WTC11 (cell line): ENCODE results near the gene ZFP82. TPM values are rescaled to one million over a fixed set of nuclear protein-coding genes. Genes with fewer than 3 reads are reported as not detected.

Experiments used
- ATAC-seq: fragments of 200-7000 bp; cut with Tn5 transposase; 2 replicates; pipeline ENCODE4 v1.10.0; 2021; ENCODE audit warnings: mild to moderate bottlenecking, moderate library complexity
- CTCF ChIA-PET: fragments of 300-600 bp; sonication (Branson Sonifier 250); formaldehyde crosslinking; loops from one replicate; lab custom pipeline; 2021; ENCODE audit warnings: antibody characterized with exemption; lab: Charles Lee
- POLR2A ChIA-PET: fragments of 350-600 bp; sonication (Branson Sonifier 250); formaldehyde crosslinking; loops from one replicate; lab custom pipeline; 2021; ENCODE audit warnings: antibody characterized with exemption; lab: Charles Lee
- DNase-seq: peaks from one replicate; pipeline ENCODE4 v3.0.0; 2021; ENCODE audit warnings: low spot score
- H3K27ac Mint-ChIP-seq: 2 replicates; pipeline ENCODE4 v1.8.0; 2021; ENCODE audit warnings: mixed read lengths
- H3K27me3 Mint-ChIP-seq: 2 replicates; pipeline ENCODE4 v1.8.0; 2021; ENCODE audit warnings: low read depth, mild to moderate bottlenecking, moderate library complexity, mixed read lengths
- H3K36me3 Mint-ChIP-seq: 2 replicates; pipeline ENCODE4 v1.8.0; 2021; ENCODE audit warnings: mixed read lengths
- H3K4me1 Mint-ChIP-seq: 2 replicates; pipeline ENCODE4 v1.8.0; 2022; ENCODE audit warnings: mixed read lengths
- H3K4me3 Mint-ChIP-seq: 2 replicates; pipeline ENCODE4 v1.8.0; 2021; ENCODE audit warnings: mild to moderate bottlenecking, moderate library complexity, mixed read lengths
- H3K9me3 Mint-ChIP-seq: 2 replicates; pipeline ENCODE4 v1.8.0; 2021; ENCODE audit warnings: mixed read lengths
- ATF1 ChIP-seq: sonication (generic); formaldehyde crosslinking; IDR thresholded peaks from 2 replicates; pipeline ENCODE4 v1.8.1; 2023; ENCODE audit warnings: mild to moderate bottlenecking, moderate library complexity, missing genetic modification reagents
- ATF6 ChIP-seq: sonication (generic); formaldehyde crosslinking; IDR thresholded peaks from 2 replicates; pipeline ENCODE4 v1.8.1; 2023; ENCODE audit warnings: mild to moderate bottlenecking, missing genetic modification reagents
- CREB1 ChIP-seq: sonication (generic); formaldehyde crosslinking; IDR thresholded peaks from 2 replicates; pipeline ENCODE4 v1.8.0; 2023; ENCODE audit warnings: mild to moderate bottlenecking, missing genetic modification reagents
- CREM ChIP-seq: sonication (generic); formaldehyde crosslinking; IDR thresholded peaks from 2 replicates; pipeline ENCODE4 v1.8.1; 2022; ENCODE audit warnings: mild to moderate bottlenecking, missing genetic modification reagents, moderate library complexity
- ETV6 ChIP-seq: sonication (generic); formaldehyde crosslinking; IDR thresholded peaks from 2 replicates; pipeline ENCODE4 v1.8.1; 2022; ENCODE audit warnings: mild to moderate bottlenecking, missing genetic modification reagents
- FOXJ3 ChIP-seq: sonication (generic); formaldehyde crosslinking; IDR thresholded peaks from 2 replicates; pipeline ENCODE4 v1.9.0; 2021; ENCODE audit warnings: missing genetic modification reagents, mild to moderate bottlenecking, borderline replicate concordance
- GABPB1 ChIP-seq: sonication (generic); formaldehyde crosslinking; IDR thresholded peaks from 2 replicates; pipeline ENCODE4 v1.8.1; 2023; ENCODE audit warnings: mild to moderate bottlenecking, missing genetic modification reagents
- GRHL2 ChIP-seq: fragments of 250-450 bp; sonication (Bioruptor Pico); IDR thresholded peaks from 2 replicates; pipeline ENCODE4 v1.8.0; 2022; ENCODE audit warnings: mild to moderate bottlenecking, moderate library complexity; ENCODE audit not compliant: insufficient replicate concordance, severe bottlenecking
- JAZF1 ChIP-seq: fragments of 250-450 bp; sonication (Bioruptor Pico); IDR thresholded peaks from 2 replicates; pipeline ENCODE4 v1.9.0; 2021; ENCODE audit warnings: moderate library complexity, mild to moderate bottlenecking, inconsistent platforms
- NFE2L1 ChIP-seq: sonication (generic); formaldehyde crosslinking; IDR thresholded peaks from 2 replicates; pipeline ENCODE4 v1.8.1; 2023; ENCODE audit warnings: missing genetic modification reagents
- PRRX2 ChIP-seq: fragments of 250-450 bp; sonication (Bioruptor Pico); IDR thresholded peaks from 2 replicates; pipeline ENCODE4 v1.8.0; 2021; ENCODE audit warnings: mild to moderate bottlenecking
- SMAD4 ChIP-seq: sonication (generic); formaldehyde crosslinking; IDR thresholded peaks from 2 replicates; pipeline ENCODE4 v1.8.0; 2022; ENCODE audit warnings: mild to moderate bottlenecking, missing genetic modification reagents
- TEAD1 ChIP-seq: sonication (generic); formaldehyde crosslinking; IDR thresholded peaks from 2 replicates; pipeline ENCODE4 v1.8.0; 2022; ENCODE audit warnings: mild to moderate bottlenecking, missing genetic modification reagents
- ZBTB21 ChIP-seq: sonication (generic); formaldehyde crosslinking; IDR thresholded peaks from 2 replicates; pipeline ENCODE4 v1.8.1; 2023; ENCODE audit warnings: mild to moderate bottlenecking, missing genetic modification reagents, borderline replicate concordance
- ZNF425 ChIP-seq: fragments of 250-450 bp; sonication (Bioruptor Pico); conservative IDR thresholded peaks from 2 replicates; pipeline ENCODE4 v1.9.0; 2021; ENCODE audit warnings: mild to moderate bottlenecking
- total RNA-seq: library from RNA; stranded (reverse); gene quantifications from 3 replicates; pipeline ENCODE4 v1.2.3, GENCODE V29; 2021
- TF ChIP-seq, protein P1 (sequence below): sonication (generic); formaldehyde crosslinking; conservative IDR thresholded peaks from 2 replicates; pipeline ENCODE4 v1.8.1; 2022; ENCODE audit warnings: mild to moderate bottlenecking, missing genetic modification reagents
- TF ChIP-seq, protein P2 (sequence below): sonication (generic); formaldehyde crosslinking; IDR thresholded peaks from 2 replicates; pipeline ENCODE4 v1.8.0; 2022; ENCODE audit warnings: mild to moderate bottlenecking, missing genetic modification reagents
- TF ChIP-seq, protein P3 (sequence below): fragments of 250-450 bp; sonication (Bioruptor Pico); IDR thresholded peaks from 2 replicates; pipeline ENCODE4 v1.9.0; 2021; ENCODE audit warnings: mild to moderate bottlenecking, borderline replicate concordance

The ZFP82 gene
- total RNA-seq, 1 experiment from 2014 or later, result 13.1 TPM

DNA sequence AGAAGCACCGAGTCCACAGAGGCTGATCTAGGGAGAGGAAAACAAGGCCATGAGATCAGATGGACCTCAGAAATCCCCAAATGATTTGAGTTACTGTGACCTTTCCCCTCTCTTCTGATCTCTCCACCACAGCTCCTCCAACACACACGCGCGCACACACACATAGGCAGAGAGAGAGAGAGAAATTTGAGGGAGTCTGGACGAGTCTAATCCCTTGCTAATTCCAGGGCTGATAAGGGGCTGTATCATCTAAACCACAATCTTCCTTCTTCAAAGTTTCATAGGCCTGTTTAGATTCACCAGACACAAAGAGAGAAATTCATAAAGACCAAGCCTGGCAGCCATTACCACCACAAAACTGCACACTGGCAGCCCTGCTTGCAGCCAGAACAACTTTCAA lies 8.6 kb downstream of the ZFP82 start:
- CTCF ChIA-PET, result no interaction called here
- Mint-ChIP-seq H3K9me3 (no peaks in the 10 kb centered on the region), H3K4me1 (no peaks in the 10 kb centered on the region), H3K4me3 (no peak overlapping the region), H3K27ac (no peak overlapping the region), H3K27me3 (no peaks in the 10 kb centered on the region), H3K36me3 (peaks cover 56% of the 10 kb centered on the region)
- DNase-seq (no peak), ATAC-seq (no peak)
- no peak for TF ChIP-seq ZNF425
- TF ChIP-seq, protein P1, sequence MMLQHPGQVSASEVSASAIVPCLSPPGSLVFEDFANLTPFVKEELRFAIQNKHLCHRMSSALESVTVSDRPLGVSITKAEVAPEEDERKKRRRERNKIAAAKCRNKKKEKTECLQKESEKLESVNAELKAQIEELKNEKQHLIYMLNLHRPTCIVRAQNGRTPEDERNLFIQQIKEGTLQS (CRISPR knock-in tag), result no peak
- POLR2A ChIA-PET, result no interaction called here

DNA sequence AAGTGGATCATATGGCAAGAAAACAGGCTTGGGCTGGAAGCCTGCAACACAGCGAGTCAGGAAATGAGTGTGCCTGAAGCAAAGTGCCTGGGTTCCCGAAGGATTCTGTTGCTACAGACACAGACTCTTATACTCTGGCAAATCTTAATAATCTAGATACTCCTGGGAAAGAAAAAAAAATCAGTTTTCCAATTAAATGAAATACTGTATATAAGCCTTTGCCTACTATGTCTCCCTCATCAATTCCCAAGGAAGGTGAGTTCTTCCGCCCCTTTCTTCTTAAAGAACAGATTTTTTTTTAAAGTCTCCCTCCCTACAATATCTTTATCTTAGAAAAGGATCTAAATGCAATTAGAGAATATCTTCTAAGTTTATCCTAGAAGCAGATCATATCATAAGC lies 10.3 kb downstream of the ZFP82 start:
- POLR2A ChIA-PET, result no interaction called here
- H3K27ac Mint-ChIP-seq, result no peak overlapping the region
- no peaks in the 10 kb centered on the region for H3K4me1 Mint-ChIP-seq

GRCh38 chr19:36404498-36404897 lies 13.9 kb downstream of the ZFP82 start:
- H3K27me3 Mint-ChIP-seq, result no peaks in the 10 kb centered on the region
- ChIA-PET POLR2A (interaction anchor here (0.7 kb wide), 1 partner anchor 11 kb away, joined by 5 read pairs; no protein-coding TSS in a partner anchor), CTCF (no interaction called here)
- DNase-seq (no peak), ATAC-seq (no peak)
- peaks cover 67% of the 10 kb centered on the region for H3K36me3 Mint-ChIP-seq
- no peak overlapping the region for H3K4me3 Mint-ChIP-seq
- no peaks in the 10 kb centered on the region for H3K4me1 Mint-ChIP-seq
- H3K9me3 Mint-ChIP-seq, result no peaks in the 10 kb centered on the region
- H3K27ac Mint-ChIP-seq, result no peak overlapping the region
- TF ChIP-seq GABPB1 (CRISPR knock-in tag) (no peak), ATF1 (CRISPR knock-in tag) (no peak), CREB1 (CRISPR knock-in tag) (no peak), TEAD1 (CRISPR knock-in tag) (no peak), PRRX2 (no peak), ZBTB21 (CRISPR knock-in tag) (no peak), FOXJ3 (CRISPR knock-in tag) (no peak), SMAD4 (CRISPR knock-in tag) (no peak), GRHL2 (CRISPR knock-in tag) (no peak)
- TF ChIP-seq, protein P2, sequence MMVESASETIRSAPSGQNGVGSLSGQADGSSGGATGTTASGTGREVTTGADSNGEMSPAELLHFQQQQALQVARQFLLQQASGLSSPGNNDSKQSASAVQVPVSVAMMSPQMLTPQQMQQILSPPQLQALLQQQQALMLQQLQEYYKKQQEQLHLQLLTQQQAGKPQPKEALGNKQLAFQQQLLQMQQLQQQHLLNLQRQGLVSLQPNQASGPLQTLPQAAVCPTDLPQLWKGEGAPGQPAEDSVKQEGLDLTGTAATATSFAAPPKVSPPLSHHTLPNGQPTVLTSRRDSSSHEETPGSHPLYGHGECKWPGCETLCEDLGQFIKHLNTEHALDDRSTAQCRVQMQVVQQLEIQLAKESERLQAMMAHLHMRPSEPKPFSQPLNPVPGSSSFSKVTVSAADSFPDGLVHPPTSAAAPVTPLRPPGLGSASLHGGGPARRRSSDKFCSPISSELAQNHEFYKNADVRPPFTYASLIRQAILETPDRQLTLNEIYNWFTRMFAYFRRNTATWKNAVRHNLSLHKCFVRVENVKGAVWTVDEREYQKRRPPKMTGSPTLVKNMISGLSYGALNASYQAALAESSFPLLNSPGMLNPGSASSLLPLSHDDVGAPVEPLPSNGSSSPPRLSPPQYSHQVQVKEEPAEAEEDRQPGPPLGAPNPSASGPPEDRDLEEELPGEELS (CRISPR knock-in tag), result no peak

More for the DNA sequence above, 10.3 kb downstream of the ZFP82 start:
- peaks cover 62% of the 10 kb centered on the region for H3K36me3 Mint-ChIP-seq
- no peak overlapping the region for H3K4me3 Mint-ChIP-seq
- H3K9me3 Mint-ChIP-seq, result no peaks in the 10 kb centered on the region
- H3K27me3 Mint-ChIP-seq, result no peaks in the 10 kb centered on the region
- ATAC-seq (no peak), DNase-seq (no peak)
- TF ChIP-seq, protein P3, sequence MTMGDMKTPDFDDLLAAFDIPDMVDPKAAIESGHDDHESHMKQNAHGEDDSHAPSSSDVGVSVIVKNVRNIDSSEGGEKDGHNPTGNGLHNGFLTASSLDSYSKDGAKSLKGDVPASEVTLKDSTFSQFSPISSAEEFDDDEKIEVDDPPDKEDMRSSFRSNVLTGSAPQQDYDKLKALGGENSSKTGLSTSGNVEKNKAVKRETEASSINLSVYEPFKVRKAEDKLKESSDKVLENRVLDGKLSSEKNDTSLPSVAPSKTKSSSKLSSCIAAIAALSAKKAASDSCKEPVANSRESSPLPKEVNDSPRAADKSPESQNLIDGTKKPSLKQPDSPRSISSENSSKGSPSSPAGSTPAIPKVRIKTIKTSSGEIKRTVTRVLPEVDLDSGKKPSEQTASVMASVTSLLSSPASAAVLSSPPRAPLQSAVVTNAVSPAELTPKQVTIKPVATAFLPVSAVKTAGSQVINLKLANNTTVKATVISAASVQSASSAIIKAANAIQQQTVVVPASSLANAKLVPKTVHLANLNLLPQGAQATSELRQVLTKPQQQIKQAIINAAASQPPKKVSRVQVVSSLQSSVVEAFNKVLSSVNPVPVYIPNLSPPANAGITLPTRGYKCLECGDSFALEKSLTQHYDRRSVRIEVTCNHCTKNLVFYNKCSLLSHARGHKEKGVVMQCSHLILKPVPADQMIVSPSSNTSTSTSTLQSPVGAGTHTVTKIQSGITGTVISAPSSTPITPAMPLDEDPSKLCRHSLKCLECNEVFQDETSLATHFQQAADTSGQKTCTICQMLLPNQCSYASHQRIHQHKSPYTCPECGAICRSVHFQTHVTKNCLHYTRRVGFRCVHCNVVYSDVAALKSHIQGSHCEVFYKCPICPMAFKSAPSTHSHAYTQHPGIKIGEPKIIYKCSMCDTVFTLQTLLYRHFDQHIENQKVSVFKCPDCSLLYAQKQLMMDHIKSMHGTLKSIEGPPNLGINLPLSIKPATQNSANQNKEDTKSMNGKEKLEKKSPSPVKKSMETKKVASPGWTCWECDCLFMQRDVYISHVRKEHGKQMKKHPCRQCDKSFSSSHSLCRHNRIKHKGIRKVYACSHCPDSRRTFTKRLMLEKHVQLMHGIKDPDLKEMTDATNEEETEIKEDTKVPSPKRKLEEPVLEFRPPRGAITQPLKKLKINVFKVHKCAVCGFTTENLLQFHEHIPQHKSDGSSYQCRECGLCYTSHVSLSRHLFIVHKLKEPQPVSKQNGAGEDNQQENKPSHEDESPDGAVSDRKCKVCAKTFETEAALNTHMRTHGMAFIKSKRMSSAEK (CRISPR knock-in tag), result no peak
- no peak for TF ChIP-seq CREM
- no peak for TF ChIP-seq ATF6 (CRISPR knock-in tag)
- no peak for TF ChIP-seq ETV6 (CRISPR knock-in tag)
- TF ChIP-seq NFE2L1, result no peak
- TF ChIP-seq TEAD1 (CRISPR knock-in tag), result no peak
- no peak for TF ChIP-seq JAZF1 (CRISPR knock-in tag)
- TF ChIP-seq, all 79 proteins: peak for 0
- CTCF ChIA-PET, result no interaction called here
